CD4-positive, alpha-beta T cell treated with Interferon alpha-2 for 1 hour (primary cell): ENCODE results near the gene GNS.
"Not testable (repeated sequence)": the region's sequence is repeated elsewhere in the genome, so short reads cannot be mapped to it uniquely, and the experiment has no call there.

Source experiments
- DNase-seq, 2 donors: peaks; one replicate each; pipeline ENCODE4 v3.0.0-alpha.2; 2020 to 2022

Gene GNS

DNA sequence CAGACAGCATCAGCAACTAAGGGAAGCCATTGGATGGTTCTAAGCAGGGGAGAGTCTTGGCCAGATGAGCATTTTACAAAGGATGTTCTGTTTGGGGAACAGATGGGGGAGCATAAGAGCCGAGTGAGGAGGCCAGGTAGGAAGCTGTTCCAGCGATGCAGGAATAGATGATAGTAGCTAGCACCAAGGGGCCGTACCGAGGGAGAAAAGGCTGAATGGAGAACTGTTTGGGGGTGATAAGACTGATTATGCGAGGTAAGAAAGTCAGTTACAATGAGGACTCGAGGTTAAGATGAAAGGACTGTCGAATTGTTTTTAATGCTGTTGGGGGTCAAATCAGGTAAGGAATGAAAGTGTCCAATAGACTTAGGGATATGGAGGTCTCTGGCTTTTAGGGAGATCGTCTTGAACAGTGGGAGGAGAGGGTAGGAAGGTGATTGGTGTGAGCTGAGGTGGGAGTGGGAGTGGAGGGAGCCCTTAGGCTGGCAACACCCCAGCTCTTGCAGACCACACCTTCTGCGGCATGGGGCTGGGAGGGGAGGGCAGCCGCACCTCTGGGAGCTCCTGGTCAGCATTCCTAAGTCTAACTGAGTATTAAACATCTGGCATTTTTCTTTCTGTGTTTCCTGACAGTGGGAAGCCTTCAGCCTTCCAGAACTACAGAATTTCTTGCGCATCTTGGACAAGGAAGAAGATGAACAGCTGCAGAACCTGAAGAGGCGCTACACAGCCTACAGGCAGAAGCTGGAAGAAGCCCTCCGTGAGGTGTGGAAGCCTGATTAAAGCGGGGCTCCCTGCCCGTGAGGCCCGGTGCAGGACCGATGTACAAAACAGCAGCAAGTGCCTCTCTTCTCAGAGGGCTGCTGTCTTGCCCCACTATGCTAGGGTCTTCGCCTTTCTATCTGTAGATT is 64.8 kb downstream of the GNS start:
- no peak for DNase-seq

DNA sequence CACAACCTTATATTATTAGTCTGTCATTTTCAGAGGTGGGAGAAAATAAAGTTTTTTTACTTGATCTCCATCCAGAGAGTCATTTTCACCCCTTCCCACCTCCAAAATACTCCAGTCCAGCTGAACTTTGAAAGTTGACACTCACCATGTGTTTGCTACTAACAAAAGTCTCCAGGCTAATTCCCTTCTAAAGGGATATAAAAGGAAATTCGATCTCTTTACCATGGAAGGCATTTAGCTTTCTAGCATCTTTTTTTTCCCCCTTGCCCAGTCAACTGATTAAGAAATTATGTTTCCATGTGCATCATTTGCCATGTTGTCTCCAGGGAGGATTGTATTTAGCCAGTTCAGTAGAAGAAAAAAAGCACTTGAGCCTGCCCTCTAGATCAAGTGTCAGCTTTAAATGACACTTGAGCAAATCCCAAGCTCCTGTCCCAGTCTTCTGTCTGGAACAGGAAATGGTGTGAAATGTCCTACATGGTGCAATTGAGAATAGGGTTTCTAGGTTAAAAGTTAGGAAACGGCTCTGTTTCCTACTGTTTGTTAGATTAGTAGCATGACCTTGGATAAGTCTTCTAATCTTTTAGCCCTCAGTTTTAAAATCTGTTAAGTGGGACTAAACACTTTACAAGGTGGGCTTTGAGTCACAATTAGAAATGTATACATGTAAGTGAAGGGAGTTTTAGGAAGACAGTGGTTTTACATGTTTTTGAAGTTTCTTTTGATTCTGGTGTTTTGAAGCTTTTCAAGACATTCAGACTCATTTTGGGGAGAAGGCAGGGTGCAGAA is 67.2 kb downstream of the GNS start:
- no peak for DNase-seq

DNA sequence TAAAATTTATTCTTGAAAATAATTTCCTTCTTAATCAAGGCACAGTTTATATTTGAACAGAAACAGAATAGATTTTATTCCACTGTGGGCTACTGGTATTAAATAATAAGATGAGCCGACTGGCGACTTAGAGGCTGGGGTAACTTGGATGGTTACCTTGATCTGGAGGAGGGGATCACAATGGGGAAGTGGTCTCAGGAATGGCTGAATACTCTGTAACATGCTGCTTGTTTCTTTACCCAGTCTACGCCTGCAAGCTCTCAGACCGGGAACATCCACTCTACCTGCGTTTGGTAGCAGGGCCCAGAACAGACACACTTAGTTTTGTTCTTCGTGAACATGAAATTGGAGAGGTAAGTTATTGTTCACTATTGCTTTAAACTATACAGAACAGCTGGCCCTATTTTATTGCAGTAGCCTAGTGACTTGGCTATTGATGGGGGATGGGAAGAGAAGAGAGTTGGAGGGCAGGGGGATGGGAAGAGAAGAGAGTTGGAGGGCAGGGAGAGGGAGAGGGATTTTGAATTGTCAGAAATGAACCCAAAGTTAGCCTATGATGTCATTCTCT is 67.9 kb downstream of the GNS start:
- DNase-seq: no peak

DNA sequence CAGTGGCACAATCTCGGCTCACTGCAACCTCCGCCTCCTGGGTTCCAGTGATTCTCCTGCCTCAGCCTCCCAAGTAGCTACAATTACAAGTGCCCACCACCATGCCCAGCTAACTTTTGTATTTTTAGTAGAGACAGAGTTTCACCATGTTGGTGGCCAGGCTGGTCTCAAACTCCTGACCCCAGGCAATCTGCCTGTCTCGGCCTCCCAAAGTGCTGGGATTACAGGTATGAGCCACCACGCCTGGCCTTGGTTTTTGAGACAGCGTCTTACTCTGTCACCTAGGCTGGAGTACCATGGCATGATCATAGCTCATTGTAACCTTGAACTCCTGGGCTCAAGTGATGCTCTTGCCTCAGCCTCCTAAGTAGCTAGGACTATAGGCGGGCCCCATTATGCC is 69.0 kb downstream of the GNS start:
- DNase-seq: not testable (repeated sequence)

DNA sequence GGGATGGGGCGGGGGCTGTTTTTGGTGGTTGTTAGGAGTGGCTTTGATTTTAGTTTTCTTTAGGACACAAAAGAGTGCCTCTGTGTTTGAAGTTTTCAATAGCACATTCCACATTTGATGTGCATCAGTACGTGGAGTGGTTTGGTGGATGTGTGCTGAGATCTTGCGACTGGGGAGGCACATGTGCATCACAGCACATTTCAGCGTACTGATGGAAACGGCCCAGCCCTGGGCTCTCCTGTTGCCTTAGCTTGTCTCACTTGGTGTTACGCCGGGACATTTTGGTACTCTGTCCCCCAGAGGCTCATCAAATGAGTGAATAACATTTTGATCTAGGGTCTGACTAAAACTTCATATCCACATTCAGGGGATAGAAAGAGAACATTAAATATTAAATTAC is 70.5 kb downstream of the GNS start:
- DNase-seq: no peak

- no peak for DNase-seq
These were observed 71.0 kb downstream of the GNS start for GRCh38 chr12:64688219-64688618.

GRCh38 chr12:64687816-64688215 is 71.4 kb downstream of the GNS start:
- DNase-seq: no peak

- DNase-seq: no peak
These were observed 73.6 kb downstream of the GNS start for GRCh38 chr12:64685605-64686004.

DNA sequence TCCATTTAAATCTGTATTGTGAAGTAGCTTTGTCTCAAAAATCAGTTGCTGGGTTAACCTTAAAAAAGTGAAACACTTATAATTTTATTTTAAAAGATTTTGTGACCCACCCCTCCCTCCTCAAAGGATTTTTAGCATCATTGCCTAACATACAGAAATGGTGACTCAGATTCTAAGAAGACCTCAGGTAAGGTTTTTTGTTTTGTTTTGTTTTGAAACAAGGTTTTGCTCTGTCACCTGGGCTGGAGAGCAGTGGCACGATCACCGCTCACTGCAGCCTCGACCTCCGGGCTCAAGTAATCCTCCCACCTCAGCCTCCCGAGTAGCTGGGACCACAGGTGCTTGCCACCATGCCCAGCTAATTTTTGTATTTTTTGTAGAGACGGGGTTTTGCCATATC is 74.2 kb downstream of the GNS start:
- peak in 1 of 2 donors; percentile 61 for DNase-seq

DNA sequence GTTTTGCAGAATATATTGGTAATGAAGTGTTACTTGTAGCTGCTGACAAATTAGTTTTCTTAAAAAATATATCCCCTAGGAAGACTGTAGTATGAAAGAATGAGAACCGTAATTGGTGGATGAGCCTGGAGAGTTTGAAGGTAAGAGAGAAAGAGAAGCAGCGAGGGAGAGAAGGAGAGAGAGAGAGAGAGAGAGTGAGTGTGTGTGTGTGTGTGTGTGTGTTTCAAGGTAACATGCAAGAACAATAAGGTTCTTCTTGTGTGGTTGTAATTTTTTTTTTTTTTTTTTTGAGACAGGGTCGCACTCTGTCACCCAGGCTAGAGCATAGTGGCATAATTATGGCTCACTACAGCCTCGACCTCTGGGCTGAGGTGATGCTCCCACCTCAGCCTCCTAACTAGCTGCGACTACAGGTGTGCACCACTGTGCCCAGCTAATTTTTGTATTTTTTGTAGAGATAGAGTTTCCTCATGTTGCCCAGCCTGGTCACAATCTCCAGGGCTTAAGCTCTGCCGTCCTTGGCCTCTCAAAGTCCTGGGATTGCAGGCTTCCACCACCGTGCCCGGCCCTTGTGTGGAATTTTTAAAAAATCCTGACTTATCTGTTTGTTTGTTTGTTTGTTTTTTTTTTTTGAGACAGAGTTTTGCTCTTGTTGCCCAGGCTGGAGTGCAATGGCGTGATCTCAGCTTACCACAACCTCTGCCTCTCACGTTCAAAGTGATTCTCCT is 75.2 kb downstream of the GNS start:
- DNase-seq: no peak

DNA sequence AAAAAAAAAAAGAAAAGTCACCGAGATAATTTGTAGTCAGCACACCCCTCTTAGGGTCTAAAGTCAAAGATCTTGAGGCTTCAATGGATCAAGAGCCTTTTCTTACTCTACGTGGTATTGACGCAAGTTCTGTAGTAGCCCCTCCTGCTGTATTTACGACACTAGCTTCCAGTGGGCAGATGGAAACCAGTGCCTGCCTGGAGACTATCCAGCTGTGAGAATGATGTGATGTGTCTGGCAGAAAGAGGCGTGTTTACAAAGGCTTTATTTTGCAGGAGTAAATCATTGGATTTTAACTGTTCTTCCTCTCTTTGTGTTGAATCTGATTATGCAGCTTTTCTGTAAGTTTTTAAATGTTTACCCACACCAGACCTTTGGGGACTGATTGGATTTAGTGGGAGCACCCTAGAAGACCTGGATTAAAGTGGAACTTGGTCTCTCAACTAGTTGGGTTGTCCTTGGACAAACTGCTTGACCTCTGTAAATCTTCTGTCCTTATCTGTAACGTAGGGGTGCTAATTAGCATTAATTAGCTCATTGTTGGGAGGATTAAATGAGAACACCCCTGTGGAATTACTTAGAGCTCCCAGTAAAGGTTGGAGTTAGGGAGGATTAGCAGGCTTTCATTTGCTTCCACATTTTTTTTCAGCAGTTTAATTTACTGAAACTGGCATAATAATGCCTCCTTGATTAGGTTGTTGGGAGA is 76.5 kb downstream of the GNS start:
- DNase-seq: no peak

- peak in 1 of 2 donors; percentile 40 for DNase-seq
These were observed 77.8 kb downstream of the GNS start for GRCh38 chr12:64681200-64682052.

- DNase-seq: no peak
These were observed 79.0 kb downstream of the GNS start for GRCh38 chr12:64680235-64680634.

DNA sequence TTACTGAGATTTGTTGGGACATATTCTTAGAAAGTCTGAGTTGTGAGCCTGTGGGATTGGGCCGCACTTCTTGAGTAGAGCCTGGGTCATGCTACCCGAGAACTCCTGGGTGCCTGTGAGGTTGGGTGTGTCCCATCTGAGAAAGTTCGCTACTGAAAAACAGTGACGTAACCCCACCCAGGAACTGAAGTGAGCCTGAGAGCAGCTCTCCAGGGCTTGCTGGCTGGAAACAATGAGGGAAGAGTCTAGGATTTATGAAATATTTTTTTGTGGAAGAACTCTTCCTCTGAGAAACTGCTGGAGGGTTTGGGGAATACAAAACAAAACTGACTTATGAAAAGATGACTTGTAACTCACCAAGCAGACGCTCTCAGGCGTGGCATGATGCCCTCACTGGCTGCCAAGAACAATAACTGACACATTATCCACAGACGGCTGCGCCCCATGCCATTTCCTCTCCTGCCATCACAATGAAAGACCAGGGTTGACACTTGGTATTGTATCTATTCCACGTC is 79.7 kb downstream of the GNS start:
- DNase-seq: peak; percentile 78 to 83

DNA sequence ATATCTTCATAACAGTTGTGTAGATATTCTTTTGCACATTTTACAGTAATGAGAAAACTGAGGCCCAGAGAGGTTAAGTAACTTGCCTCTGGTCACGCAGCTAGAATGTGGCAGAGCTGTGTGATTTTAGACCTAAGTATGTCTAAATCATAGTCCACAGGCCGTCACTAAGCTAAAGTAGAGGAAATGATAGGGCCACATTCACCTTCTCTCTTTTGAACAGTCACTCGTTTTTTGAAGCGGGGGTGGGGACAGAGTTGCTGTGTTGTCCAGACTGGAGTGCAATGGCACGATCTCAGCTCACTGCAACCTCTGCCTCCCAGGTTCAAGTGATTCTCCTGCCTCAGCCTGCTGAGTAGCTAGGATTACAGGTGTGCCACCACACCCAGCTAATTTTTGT is 80.4 kb downstream of the GNS start:
- no peak for DNase-seq

DNA sequence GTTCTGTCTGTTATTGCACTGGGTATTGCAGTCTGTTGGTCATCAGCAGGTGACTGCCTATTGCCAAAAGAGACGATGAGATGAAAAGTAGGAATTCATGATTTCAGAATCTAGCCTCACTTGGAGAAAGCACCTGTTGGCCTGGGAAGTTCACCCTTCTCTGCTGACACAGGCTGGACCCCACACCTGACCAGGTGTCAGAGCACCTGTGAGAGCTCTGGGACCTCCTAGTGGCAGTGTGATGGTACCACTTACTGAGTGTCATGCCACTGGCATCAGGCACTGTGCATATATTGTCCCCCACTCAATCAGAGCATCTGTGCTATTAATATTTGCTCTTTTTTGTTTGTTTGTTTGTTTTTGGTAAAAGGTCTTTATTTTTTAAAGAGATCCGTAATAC is 81.0 kb downstream of the GNS start:
- no peak for DNase-seq

- DNase-seq: no peak
These were observed 83.4 kb downstream of the GNS start for GRCh38 chr12:64675795-64676194.

DNA sequence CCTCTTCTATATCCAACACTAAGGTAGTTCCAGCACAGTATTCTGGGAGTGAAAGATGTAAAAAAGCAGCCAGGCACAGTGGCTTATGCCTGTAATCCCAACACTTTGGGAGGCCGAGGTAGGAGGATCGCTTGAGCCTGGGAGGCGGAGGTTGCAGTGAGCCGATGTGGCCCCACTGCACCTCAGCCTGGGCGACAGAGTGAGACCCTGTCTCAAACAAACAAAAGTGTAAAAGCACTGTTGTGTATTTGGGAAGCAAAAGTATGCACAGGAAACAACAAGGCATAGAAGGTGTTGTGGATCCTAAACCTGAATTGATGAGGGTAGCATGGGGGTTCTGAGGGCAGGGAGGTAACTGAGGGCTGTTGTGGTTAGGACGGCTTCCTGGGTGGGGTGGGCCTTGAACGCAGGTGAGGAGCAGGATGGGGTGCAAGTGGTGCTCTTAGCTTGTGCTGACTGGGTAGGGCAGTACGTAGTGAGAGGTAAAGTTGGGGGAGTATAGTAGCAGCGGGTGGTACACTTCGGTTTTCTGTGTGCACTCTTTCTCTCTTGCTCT is 84.8 kb downstream of the GNS start:
- peak; percentile 59 to 73 for DNase-seq

GRCh38 chr12:64673490-64674169 is 85.6 kb downstream of the GNS start:
- no peak for DNase-seq

DNA sequence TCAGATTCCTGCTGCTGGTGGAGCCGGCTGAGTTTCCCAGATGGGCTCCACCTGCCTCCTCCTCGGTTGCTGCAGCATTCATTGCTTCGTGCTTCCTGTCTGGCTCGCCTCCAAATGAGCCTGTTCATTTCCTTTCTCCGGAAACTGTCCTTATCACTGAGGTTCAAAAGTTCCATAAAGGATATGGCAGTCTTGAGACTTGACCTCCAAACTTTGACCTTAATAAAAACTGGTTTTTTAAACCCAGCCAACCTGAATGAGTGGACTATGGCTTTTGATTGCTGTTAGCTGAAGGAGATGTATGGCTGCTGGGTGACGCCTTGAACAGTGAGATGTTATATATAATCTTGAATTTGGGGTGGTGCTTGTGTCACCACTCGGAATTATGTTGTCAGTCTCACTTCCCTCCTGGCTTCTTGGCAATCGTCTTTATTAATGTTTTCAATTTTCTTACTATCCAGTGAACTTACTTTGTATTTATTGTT is 86.2 kb downstream of the GNS start:
- DNase-seq: peak in 1 of 2 donors; percentile 54
